ENCODE results near the gene CFAP161. TPM values are rescaled to one million over a fixed set of nuclear protein-coding genes. Genes with fewer than 3 reads are reported as not detected.
A peak's percentile ranks its signal among the peaks of the same experiment; 100 is the strongest.

CFAP161 gene
- polyA plus RNA-seq, 1 donor (not counting 4 experiments of a cell fraction or from before 2014, with no cell fraction given) = not detected

DNA sequence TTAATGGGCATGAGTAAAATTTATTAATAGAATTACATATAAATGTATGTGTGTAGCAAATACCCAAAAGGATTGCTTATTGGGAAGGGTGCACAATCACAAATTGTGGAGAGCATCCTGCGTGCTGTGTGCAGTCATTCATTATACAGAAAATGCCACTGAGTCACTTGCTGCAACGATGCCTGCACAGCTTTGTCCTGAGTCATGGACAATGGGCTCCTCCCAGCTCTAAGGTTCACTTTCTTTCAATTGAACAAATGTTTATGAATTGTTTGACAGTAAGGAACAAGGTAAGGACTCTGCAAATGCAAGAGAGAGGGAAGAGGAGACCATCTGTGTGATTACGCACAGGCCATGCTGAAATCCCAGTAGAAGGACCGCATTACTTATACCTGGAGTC lies 18.7 kb downstream of the CFAP161 start:
- TF ChIP-seq EZH2 (IDR thresholded peaks at IDR 0.05; ENCODE audit: low read length) (no peak), CTCF (optimal IDR thresholded peaks at IDR 0.05 in 1 of 3, IDR thresholded peaks at IDR 0.05 in 1 of 3, conservative IDR thresholded peaks at IDR 0.05 in 1 of 3; ENCODE audit: extremely low read depth in 1 of 3, insufficient read depth in 2 of 3, low read length in 3 of 3) (no peak)
- H3K79me2 ChIP-seq (ENCODE audit: control insufficient read depth, insufficient read depth, low read length) = no peaks in the 10 kb centered on the region
- no peak overlapping the region for H3K4me3 ChIP-seq (ENCODE audit: control insufficient read depth in 2 of 3, extremely low read depth in 1 of 3, insufficient read depth in 2 of 3, low read depth in 1 of 3, low read length in 3 of 3)
- H2AFZ ChIP-seq (ENCODE audit: control insufficient read depth, low read length) = no peak overlapping the region
- H3K4me2 ChIP-seq (ENCODE audit: control insufficient read depth, extremely low read depth, insufficient read depth, low read depth, low read length) = no peak overlapping the region
- H3K4me1 ChIP-seq (ENCODE audit: control insufficient read depth, extremely low read depth, insufficient read depth, low read length) = peaks cover 6% of the 10 kb centered on the region
- H3K36me3 ChIP-seq (ENCODE audit: control insufficient read depth in 2 of 2, extremely low read depth in 1 of 2, insufficient read depth in 2 of 2, low read length in 2 of 2) = no peaks in the 10 kb centered on the region
- H3K27ac ChIP-seq (ENCODE audit: control insufficient read depth, insufficient read depth, low read length) = no peak overlapping the region
- H4K20me1 ChIP-seq (ENCODE audit: control insufficient read depth, extremely low read depth, insufficient read depth, low read length) = no peaks in the 10 kb centered on the region
- dilution Hi-C loops (cut with MboI; ENCODE audit: extremely low pct_ligation_motif_present, low sequenced_read_pairs) = no loop called here
- FAIRE-seq (no peak), DNase-seq (ENCODE audit: low read depth, low spot score) (no peak)
- H3K27me3 ChIP-seq (ENCODE audit: control insufficient read depth, extremely low read depth, insufficient read depth, low read length) = no peaks in the 10 kb centered on the region
- H3K9ac ChIP-seq (ENCODE audit: control insufficient read depth, extremely low read depth, insufficient read depth, low read length) = no peak overlapping the region
- no peaks in the 10 kb centered on the region for H3K9me3 ChIP-seq (ENCODE audit: control insufficient read depth, low read depth, low read length)
- no peaks in the 10 kb centered on the region for H3K9me1 ChIP-seq (ENCODE audit: control insufficient read depth, extremely low read depth, insufficient read depth, low read length)

DNA sequence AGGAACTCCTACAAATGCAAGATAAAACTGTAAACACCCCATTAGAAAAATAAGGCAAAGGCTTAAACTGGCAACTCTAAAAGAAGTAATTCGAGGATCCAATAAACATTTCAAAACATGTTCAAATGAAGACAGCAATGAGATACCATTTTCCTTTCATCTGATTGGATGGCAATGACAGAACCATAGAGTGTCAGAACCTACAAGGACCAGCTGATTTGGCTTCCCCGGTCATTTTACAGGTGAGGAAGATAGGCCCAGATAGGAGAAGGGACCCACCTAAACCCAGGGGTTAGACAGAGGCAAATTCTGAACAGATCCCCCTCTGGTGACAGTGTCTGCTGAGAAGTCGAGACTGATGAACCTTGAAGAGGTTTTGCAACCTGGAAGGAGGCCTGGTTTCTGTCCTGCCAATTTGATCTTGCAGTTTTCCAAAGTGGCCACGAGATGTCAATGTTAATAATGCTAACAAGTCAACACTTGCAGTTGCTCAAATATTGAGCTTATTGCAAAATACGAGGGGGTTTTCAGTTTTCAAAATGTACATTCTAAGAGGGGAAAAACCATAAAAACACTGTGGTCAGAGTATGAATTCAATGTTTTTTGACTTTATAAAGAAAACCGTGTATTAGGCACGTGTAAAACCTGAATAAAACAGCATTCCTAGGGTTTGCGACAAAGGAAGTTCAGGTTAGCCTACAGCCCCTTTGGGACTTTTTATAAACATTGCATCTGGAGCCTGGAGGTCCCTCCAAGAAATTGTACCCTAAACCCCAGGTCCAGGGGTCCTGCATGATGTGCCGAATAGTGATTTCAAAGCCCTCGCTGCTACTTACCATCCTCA lies 21.5 kb downstream of the CFAP161 start:
- H4K20me1 ChIP-seq (ENCODE audit: control insufficient read depth, extremely low read depth, insufficient read depth, low read length) = no peaks in the 10 kb centered on the region
- H2AFZ ChIP-seq (ENCODE audit: control insufficient read depth, low read length) = no peak overlapping the region
- no peak for TF ChIP-seq EZH2 (IDR thresholded peaks at IDR 0.05; ENCODE audit: low read length)
- TF ChIP-seq CTCF (optimal IDR thresholded peaks at IDR 0.05 in 1 of 3, IDR thresholded peaks at IDR 0.05 in 1 of 3, conservative IDR thresholded peaks at IDR 0.05 in 1 of 3; ENCODE audit: extremely low read depth in 1 of 3, insufficient read depth in 2 of 3, low read length in 3 of 3) = peak; percentile 50 to 62 (median 58)
- DNase-seq (ENCODE audit: low read depth, low spot score) (no peak), FAIRE-seq (no peak)
- H3K4me3 ChIP-seq (ENCODE audit: control insufficient read depth in 2 of 3, extremely low read depth in 1 of 3, insufficient read depth in 2 of 3, low read depth in 1 of 3, low read length in 3 of 3) = no peak overlapping the region
- no peaks in the 10 kb centered on the region for H3K9me3 ChIP-seq (ENCODE audit: control insufficient read depth, low read depth, low read length)
- dilution Hi-C loops (cut with MboI; ENCODE audit: extremely low pct_ligation_motif_present, low sequenced_read_pairs) = no loop called here
- H3K27ac ChIP-seq (ENCODE audit: control insufficient read depth, insufficient read depth, low read length) = no peak overlapping the region
- H3K36me3 ChIP-seq (ENCODE audit: control insufficient read depth in 2 of 2, extremely low read depth in 1 of 2, insufficient read depth in 2 of 2, low read length in 2 of 2) = no peaks in the 10 kb centered on the region
- H3K4me1 ChIP-seq (ENCODE audit: control insufficient read depth, extremely low read depth, insufficient read depth, low read length) = peaks cover 6% of the 10 kb centered on the region
- H3K27me3 ChIP-seq (ENCODE audit: control insufficient read depth, extremely low read depth, insufficient read depth, low read length) = no peaks in the 10 kb centered on the region
- no peak overlapping the region for H3K4me2 ChIP-seq (ENCODE audit: control insufficient read depth, extremely low read depth, insufficient read depth, low read depth, low read length)
- H3K79me2 ChIP-seq (ENCODE audit: control insufficient read depth, insufficient read depth, low read length) = no peaks in the 10 kb centered on the region
- no peak overlapping the region for H3K9ac ChIP-seq (ENCODE audit: control insufficient read depth, extremely low read depth, insufficient read depth, low read length)
- H3K9me1 ChIP-seq (ENCODE audit: control insufficient read depth, extremely low read depth, insufficient read depth, low read length) = no peaks in the 10 kb centered on the region
